Fibroblast of peridontal ligament (primary cell): Measurements from ENCODE around the gene ATPAF1.

Experiments used
- DNase-seq: peaks from one replicate; pipeline ENCODE4 v3.0.0-alpha.2; 2010; ENCODE audit errors: extremely low read depth

Gene ATPAF1

DNA sequence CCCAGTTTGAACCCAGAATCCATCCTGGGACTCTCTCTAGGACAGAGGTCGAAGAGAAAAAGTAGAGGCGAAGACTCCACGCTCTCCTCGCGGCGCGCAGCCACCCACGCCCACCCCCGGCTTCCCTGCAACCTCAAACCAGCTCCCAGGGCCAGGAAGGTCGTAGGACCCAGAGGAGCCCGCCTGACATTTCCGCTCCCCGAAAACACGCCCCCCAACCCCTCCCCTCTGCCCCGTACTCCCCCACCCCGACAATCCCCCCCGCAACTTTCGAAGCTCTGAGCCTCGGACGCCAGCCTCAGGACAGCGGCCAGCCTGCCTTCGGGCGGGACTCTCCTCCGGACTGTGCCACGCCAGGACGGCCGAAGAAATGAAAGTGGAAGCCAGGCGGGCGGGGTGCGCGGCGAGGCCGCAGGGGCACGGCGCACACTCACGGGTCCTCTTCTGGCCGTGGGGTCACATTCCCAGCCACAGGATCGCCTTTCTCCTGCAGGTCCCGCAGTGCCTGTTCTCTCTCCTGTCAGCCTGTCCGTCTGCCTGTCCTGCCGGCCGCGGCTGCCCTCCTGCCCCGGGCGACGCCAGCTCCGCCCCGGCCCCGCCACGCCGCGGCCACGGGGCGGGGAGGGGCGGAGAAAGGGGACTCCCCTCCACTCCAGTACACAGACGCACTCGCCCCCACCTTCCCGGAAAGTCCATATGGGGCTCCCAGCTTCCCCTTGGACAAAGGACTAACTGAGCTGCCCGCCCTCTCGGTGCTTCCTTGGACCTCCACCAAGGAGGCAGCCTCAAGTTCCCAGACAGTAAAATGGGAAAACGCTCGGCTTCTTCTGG, 51.7 kb downstream of the ATPAF1 start, which contains the start of gene MOB3C:
TSS of gene MOB3C (minus strand) at position 535 of the 831 bp plus-strand sequence. CDS start 3,490 bp downstream, outside the sequence.
- peak; percentile 80 for DNase-seq

DNA sequence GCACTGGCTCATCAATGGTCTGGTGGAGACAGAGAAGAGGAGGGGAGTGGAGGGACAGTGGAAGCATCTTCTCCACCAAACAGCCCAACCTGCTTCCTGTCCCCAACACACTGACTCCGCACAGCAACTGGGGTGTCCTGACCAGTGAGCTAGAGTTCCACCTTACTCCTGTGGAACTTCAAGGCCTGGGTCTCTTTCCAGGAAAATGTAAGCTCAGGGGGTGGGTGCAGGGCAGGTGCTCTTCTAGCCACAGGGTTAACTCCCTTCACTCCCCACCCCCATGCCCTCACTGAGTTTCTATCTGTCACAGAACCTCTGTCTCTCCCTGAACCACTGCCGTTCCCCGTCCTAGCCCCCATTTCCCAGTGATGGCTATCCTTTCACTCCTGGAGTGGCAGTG, 52.4 kb downstream of the ATPAF1 start:
- no peak for DNase-seq

GRCh38 chr1:46615088-46615487, 53.1 kb downstream of the ATPAF1 start:
- no peak for DNase-seq

DNA sequence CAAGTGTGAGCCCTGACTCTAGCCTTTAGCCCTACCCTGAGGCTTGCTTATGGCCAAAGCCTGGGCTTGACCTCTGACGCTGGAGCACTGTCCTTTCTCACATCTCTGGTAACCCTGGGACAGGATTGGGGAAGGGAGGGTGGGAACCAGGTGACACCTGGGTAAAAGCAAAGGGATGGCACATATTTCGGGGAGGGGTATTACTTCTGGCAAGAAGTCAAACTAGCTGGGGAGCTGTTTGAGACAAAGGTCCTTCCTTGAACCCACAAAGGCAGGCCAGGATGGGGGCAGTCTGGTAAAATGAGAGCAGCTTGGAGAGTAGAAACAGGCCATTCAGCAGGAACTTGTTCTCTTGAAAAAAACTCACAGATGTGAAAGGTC, 53.6 kb downstream of the ATPAF1 start:
- no peak for DNase-seq

GRCh38 chr1:46613661-46614603, 54.2 kb downstream of the ATPAF1 start:
- DNase-seq, result peak; percentile 79

- no peak for DNase-seq
These were observed 55.1 kb downstream of the ATPAF1 start for GRCh38 chr1:46612937-46613660.

GRCh38 chr1:46611691-46612221, 56.4 kb downstream of the ATPAF1 start:
- DNase-seq, result no peak

- DNase-seq, result no peak
These were observed 60.6 kb downstream of the ATPAF1 start for GRCh38 chr1:46607345-46608130.

DNA sequence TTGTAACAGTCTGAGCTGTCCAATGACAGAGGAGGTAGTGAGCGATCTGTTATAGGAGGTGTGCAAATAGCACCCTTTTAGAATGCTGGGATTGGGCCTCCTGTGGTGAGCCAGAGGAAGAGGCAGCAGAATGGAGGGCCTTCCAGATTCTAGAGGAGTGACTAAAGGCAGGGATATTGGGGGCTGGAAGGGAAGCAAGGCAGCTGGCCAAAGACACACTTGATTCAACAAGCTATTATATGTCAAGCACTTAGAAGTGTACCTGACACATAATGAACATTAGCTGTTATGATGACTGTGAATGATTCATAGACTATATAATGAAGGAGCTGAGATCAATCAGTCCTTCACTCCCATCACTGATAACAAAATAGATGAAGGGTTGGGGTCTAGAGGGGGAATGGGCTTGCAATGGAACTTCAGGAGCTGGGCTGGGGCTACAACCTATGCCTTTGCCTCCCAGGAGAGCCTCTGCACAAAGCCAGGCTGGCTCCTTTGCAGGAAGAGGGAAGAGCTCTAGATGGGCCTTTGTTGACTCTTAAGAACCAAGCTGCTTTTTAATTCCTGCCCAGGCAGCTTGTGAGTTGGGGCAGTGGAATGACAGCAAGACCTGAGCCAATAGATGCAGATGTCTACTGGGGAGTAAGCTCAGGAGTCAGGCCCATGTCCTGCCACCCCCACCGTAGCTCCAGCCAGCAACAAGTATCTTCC, 61.8 kb downstream of the ATPAF1 start:
- DNase-seq, result no peak

DNA sequence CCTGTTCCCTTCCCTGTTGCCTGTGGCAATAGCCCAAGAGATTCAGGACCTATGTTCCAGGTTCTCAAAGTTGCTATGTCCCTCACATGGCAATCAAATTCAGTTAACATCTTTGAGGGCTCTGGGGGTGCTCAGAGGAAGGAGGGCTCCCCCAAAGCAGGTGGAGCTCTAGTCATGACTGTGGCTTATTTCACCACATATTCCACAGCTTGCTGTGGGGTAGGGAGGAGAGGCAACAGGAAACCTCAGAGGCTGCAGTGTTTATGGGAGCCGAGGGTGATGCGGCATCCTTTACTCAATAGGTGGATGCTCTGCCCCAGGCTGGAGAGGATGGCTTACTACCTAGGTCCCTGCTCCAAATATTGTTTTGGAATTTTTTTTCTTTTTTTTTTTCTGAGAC, 62.9 kb downstream of the ATPAF1 start:
- DNase-seq, result no peak

DNA sequence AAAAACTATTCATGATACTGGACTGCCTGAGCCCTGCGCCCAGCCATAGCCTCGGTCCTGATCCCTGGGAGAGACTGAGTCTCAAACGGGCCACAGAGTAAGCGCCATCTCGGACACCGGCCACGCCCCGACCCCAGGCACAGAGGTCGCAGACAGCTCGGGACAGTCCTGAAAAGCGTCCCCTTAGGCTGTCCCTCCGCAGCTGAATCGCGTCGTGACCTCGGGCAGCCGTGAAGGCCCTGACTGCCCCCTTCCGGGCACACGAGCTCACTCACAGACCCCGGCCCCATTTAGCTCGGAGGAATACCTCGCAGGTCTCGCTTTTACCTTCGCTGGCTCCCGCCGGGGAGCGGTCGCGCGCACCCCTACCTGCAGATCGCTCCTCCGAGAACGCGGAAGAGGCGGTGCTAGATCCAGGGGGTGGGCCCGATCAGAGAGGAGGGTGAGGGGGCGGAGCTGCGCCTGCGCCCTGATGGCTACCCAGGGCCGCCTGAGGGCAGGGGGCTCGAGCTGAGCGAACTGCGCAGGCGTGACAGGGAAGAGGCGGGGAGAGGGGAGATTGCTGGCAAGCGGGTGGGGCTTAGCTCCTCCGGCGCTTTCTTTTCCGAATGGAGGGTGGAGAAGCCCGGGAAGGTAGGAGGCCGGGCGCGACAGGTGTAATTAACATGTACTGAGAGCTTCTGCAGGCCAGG, 64.2 kb downstream of the ATPAF1 start, which contains the start of gene MKNK1:
TSS of gene MKNK1 (minus strand) at position 411 of the 692 bp plus-strand sequence. CDS start 20,941 bp downstream, outside the sequence.
- peak; percentile 91 for DNase-seq

DNA sequence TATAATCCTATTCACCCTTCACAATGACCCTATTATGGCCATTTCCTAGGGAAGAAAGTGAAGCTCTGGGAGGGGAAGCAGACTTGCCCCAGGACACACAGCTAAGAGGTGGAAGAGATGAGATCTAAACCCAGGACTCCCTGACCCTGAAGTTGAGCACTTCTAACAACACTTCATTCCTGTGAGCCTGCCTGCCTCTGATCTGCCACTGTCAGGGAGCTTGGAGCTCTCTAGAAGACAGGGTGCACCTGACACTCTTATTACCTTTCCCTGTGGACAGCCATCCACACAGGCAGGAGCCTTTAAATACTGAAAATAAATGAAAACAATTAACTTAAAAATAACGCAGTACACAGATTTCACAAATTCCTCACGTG, 64.7 kb downstream of the ATPAF1 start:
- no peak for DNase-seq

- no peak for DNase-seq
These were observed 66.7 kb downstream of the ATPAF1 start for GRCh38 chr1:46601257-46602007.

DNA sequence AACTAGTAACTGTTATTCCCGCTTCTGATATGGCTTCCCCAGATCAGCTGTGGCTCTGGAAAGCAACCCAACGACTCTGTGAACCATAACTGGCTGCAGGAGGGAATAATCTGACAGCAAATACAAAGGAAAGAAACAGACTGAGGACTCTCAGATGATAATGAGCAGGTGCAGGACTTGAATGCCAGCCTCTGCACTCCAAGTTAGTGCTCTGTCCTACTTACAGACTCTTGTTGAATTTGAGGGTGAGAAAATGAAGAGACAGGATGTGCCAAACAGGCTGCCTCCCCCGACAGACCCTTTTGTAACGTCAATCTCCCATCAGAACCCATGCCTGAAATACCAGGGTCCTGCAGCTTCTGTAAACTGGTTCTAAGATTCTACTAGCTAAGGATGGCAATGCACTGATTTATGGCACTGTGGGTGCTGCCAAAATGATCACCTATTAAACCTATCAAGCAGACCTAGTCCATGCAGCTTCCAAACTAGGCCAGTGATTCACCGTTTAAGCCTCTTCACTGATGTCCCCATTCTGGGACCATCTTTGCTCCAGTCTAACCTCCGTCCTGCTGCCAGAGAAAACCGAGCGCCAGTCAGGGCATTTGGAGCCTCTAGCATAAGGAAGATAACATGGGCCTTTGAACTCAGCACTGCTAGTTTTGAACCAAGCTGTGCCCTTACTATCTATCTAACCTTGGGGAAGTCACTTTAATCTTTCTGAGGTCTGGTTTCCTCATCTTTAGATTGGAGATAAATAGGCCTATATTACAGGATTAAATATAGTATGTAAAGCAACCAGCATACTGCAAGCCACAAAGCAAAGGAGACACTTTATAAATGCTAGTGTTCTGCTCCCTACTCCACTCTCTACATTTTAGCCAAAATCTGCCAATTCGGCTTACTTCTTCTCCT, 68.8 kb downstream of the ATPAF1 start:
- DNase-seq, result no peak

DNA sequence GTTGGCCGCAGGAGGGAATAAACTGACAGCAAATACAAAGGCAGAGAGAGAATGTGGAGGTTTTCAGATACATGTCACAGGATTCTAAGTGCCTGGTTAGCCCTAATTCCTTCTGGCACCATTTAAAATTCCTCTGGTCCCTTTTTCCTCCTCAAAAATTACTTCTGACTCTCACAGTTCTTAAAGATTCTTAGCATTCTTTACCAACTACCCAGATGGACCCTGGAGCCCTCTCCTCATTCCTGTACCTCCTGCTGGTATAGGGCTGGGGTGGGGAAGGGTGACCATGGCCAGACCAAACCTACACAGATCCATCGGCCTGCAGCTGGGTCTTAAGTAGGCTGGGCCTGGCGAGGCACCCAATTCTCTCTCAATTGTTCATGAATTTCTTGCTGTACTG, 71.3 kb downstream of the ATPAF1 start:
- peak; percentile 18 for DNase-seq

- DNase-seq, result no peak
These were observed 72.1 kb downstream of the ATPAF1 start for GRCh38 chr1:46596036-46596435.

DNA sequence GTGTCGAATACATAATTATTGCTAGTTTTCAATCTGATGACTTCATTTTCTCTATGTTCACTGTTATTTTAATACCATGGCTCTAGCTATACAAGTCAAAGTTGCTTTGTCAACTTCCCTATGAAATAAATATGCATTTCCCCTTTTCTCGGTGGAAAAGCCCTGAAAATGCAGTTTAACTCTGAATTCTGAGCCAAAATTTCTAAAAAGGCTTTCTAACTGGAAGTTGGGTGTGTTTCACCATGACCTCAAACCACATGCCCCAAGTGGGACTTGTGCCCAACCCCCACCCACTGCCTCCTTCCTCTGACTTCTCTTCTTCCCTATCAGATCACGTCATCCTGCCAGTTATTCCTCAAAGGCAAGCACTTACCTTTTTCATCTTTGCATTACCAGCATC, 73.0 kb downstream of the ATPAF1 start:
- peak; percentile 56 for DNase-seq

GRCh38 chr1:46594063-46594462, 74.1 kb downstream of the ATPAF1 start:
- DNase-seq, result no peak
